H9 (cell line): ENCODE measurements around the gene HAUS7. TPM values are rescaled to one million over a fixed set of nuclear protein-coding genes. Genes with fewer than 3 reads are reported as not detected.

Source experiments
- DNase-seq: peaks from one replicate; pipeline ENCODE4 v3.0.0-alpha.2; 2017
- H2AFZ ChIP-seq: one replicate; pipeline ENCODE4 v1.6.1; 2013; ENCODE audit warnings: mild to moderate bottlenecking, low read length, control low read depth, moderate library complexity
- H2AK5ac ChIP-seq: 2 replicates; pipeline ENCODE4 v1.6.1; 2013; ENCODE audit warnings: low read length, control low read depth, mixed read lengths; ENCODE audit not compliant: insufficient read length
- H2BK120ac ChIP-seq: one replicate; pipeline ENCODE4 v1.6.1; 2013; ENCODE audit warnings: low read depth, mild to moderate bottlenecking, low read length, control low read depth, inconsistent platforms; ENCODE audit not compliant: poor library complexity, severe bottlenecking
- H2BK12ac ChIP-seq: 2 replicates; pipeline ENCODE4 v1.6.1; 2013; ENCODE audit warnings: low read length, control low read depth, mixed read lengths, low read depth; ENCODE audit not compliant: insufficient read length
- H2BK15ac ChIP-seq: 2 replicates; pipeline ENCODE4 v1.6.1; 2013; ENCODE audit warnings: low read depth, low read length, control low read depth
- H2BK20ac ChIP-seq: one replicate; pipeline ENCODE4 v1.6.1; 2013; ENCODE audit warnings: low read depth, mild to moderate bottlenecking, low read length, control low read depth, inconsistent platforms; ENCODE audit not compliant: poor library complexity, severe bottlenecking
- H2BK5ac ChIP-seq: 2 replicates; pipeline ENCODE4 v1.6.1; 2013; ENCODE audit warnings: low read length, control low read depth, mixed read lengths; ENCODE audit not compliant: insufficient read length
- H3K14ac ChIP-seq: 2 replicates; pipeline ENCODE4 v1.6.1; 2013; ENCODE audit warnings: low read length, control low read depth; ENCODE audit not compliant: insufficient read depth
- H3K18ac ChIP-seq: 2 replicates; pipeline ENCODE4 v1.6.1; 2013; ENCODE audit warnings: low read depth, mild to moderate bottlenecking, mixed read lengths, low read length, control low read depth; ENCODE audit not compliant: insufficient read length
- H3K23ac ChIP-seq: 2 replicates; pipeline ENCODE4 v1.6.1; 2013; ENCODE audit warnings: low read length, control low read depth, mixed read lengths, low read depth; ENCODE audit not compliant: insufficient read length
- H3K23me2 ChIP-seq: 2 replicates; pipeline ENCODE4 v1.6.1; 2013; ENCODE audit warnings: low read depth, mild to moderate bottlenecking, mixed read lengths, low read length, control low read depth; ENCODE audit not compliant: insufficient read length, poor library complexity, severe bottlenecking
- H3K27ac ChIP-seq: 2 replicates; pipeline ENCODE4 v1.5.1; 2013; ENCODE audit warnings: low read length, control low read depth, mixed read lengths, low read depth; ENCODE audit not compliant: insufficient read length
- H3K27me3 ChIP-seq: 2 replicates; pipeline ENCODE4 v1.6.1; 2013; ENCODE audit warnings: low read length, control low read depth, inconsistent platforms; ENCODE audit not compliant: insufficient read depth
- H3K4ac ChIP-seq: 2 replicates; pipeline ENCODE4 v1.6.1; 2013; ENCODE audit warnings: low read depth, mild to moderate bottlenecking, control low read depth, inconsistent platforms, low read length, moderate library complexity
- H3K4me1 ChIP-seq: 2 replicates; pipeline ENCODE4 v1.6.1; 2013; ENCODE audit warnings: low read length, control low read depth, inconsistent platforms; ENCODE audit not compliant: insufficient read depth
- H3K4me2 ChIP-seq: 2 replicates; pipeline ENCODE4 v1.6.1; 2013; ENCODE audit warnings: low read length, control low read depth, mixed read lengths; ENCODE audit not compliant: insufficient read length, insufficient read depth
- H3K56ac ChIP-seq: 2 replicates; pipeline ENCODE4 v1.6.1; 2013; ENCODE audit warnings: low read depth, mild to moderate bottlenecking, mixed read lengths, low read length, control low read depth; ENCODE audit not compliant: insufficient read length
- H3K79me1 ChIP-seq: 2 replicates; pipeline ENCODE4 v1.6.1; 2013; ENCODE audit warnings: low read depth, mild to moderate bottlenecking, moderate library complexity, low read length, control low read depth, inconsistent platforms; ENCODE audit not compliant: insufficient read depth, poor library complexity, severe bottlenecking
- H3K79me2 ChIP-seq: 2 replicates; pipeline ENCODE4 v1.6.1; 2013; ENCODE audit warnings: low read length, control low read depth, inconsistent platforms; ENCODE audit not compliant: insufficient read depth
- H3K9ac ChIP-seq: 2 replicates; pipeline ENCODE4 v1.6.1; 2013; ENCODE audit warnings: low read length, control low read depth, mixed read lengths; ENCODE audit not compliant: insufficient read length; ENCODE audit errors: extremely low read depth
- H3K9me3 ChIP-seq: one replicate; pipeline ENCODE4 v1.6.1; 2013; ENCODE audit warnings: low read depth, low read length, inconsistent platforms; ENCODE audit not compliant: control insufficient read depth
- H3T11ph ChIP-seq: one replicate; pipeline ENCODE4 v1.6.1; 2013; ENCODE audit warnings: mild to moderate bottlenecking, low read length, control low read depth, inconsistent platforms
- H4K20me1 ChIP-seq: one replicate; pipeline ENCODE4 v1.6.1; 2013; ENCODE audit not compliant: control insufficient read depth, insufficient read length, insufficient read depth
- H4K5ac ChIP-seq: 2 replicates; pipeline ENCODE4 v1.6.1; 2013; ENCODE audit warnings: low read depth, mild to moderate bottlenecking, mixed read lengths, low read length, control low read depth; ENCODE audit not compliant: insufficient read length
- H4K8ac ChIP-seq: replicated peaks from 2 replicates; pipeline ENCODE4 v1.6.1; 2013; ENCODE audit warnings: low read length, control low read depth, mixed read lengths, low read depth; ENCODE audit not compliant: insufficient read length
- H4K91ac ChIP-seq: 2 replicates; pipeline ENCODE4 v1.6.1; 2013; ENCODE audit warnings: low read depth, mild to moderate bottlenecking, moderate library complexity, mixed read lengths, low read length, control low read depth; ENCODE audit not compliant: insufficient read length
- H3K27ac Mint-ChIP-seq, 3 experiments: 2 replicates in 2 of 3; 3 replicates in 1 of 3; pipeline ENCODE4 v1.8.0; 2020 to 2021; ENCODE audit warnings: mixed read lengths in 3 of 3, mild to moderate bottlenecking in 1 of 3, moderate library complexity in 1 of 3
- H3K27me3 Mint-ChIP-seq: 2 replicates; pipeline ENCODE4 v1.8.0; 2021; ENCODE audit warnings: low read depth, mild to moderate bottlenecking, moderate library complexity, mixed read lengths
- H3K36me3 Mint-ChIP-seq, 3 experiments: 2 replicates in 2 of 3; 3 replicates in 1 of 3; pipeline ENCODE4 v1.8.0; 2020 to 2021; ENCODE audit warnings: low read depth in 3 of 3, mixed read lengths in 3 of 3; ENCODE audit not compliant: insufficient read depth in 1 of 3
- H3K4me1 Mint-ChIP-seq, 2 experiments: 2 replicates each; pipeline ENCODE4 v1.8.0; 2020; ENCODE audit warnings: mixed read lengths in 2 of 2
- H3K4me3 Mint-ChIP-seq, 2 experiments: 2 replicates in 1 of 2; 3 replicates in 1 of 2; pipeline ENCODE4 v1.8.0; 2020 to 2021; ENCODE audit warnings: mild to moderate bottlenecking in 2 of 2, mixed read lengths in 2 of 2, moderate library complexity in 1 of 2
- H3K9me3 Mint-ChIP-seq, 2 experiments: 2 replicates in 1 of 2; 3 replicates in 1 of 2; pipeline ENCODE4 v1.8.0; 2020; ENCODE audit warnings: mild to moderate bottlenecking in 2 of 2, mixed read lengths in 2 of 2, moderate library complexity in 1 of 2
- CTCF ChIP-seq: fragments of 200-600 bp; sonication (generic); conservative IDR thresholded peaks from 3 replicates; pipeline ENCODE4 v1.8.0; 2021; ENCODE audit warnings: antibody characterized with exemption, mild to moderate bottlenecking
- WGBS: extraction: QIAGEN DNeasy Blood & Tissue Kit; methylation state at CpG from one replicate; pipeline ENCODE4 v1.1.7; 2013; ENCODE audit warnings: missing lambda C conversion rate, low lambda C conversion rate, mixed read lengths; ENCODE audit not compliant: insufficient read length; ENCODE audit errors: extremely low coverage; 5-methylcytosine and 5-hydroxymethylcytosine counted together
- total RNA-seq: library from RNA; stranded (reverse); gene quantifications from 2 replicates; pipeline ENCODE4 v1.2.1, GENCODE V29; 2021

Gene HAUS7
- total RNA-seq, 1 experiment from 2014 or later, result 45.3 TPM

- H2BK20ac ChIP-seq, result no peak overlapping the region
- H3K27me3 ChIP-seq, result peaks cover 3% of the 10 kb centered on the region
- H3K4me1 ChIP-seq, result no peaks in the 10 kb centered on the region; the same call in 1 of the 2 replicates
- H3K27ac Mint-ChIP-seq, result no peak overlapping the region
- H2BK5ac ChIP-seq, result no peak overlapping the region
- H3K79me1 ChIP-seq, result no peaks in the 10 kb centered on the region
- H3T11ph ChIP-seq, result no peak overlapping the region
- H3K79me2 ChIP-seq, result no peaks in the 10 kb centered on the region; the same call in 1 of the 2 replicates
- H3K4me1 Mint-ChIP-seq, result peaks cover 2% of the 10 kb centered on the region in 2 experiments; a peak in 3 of 4 replicates
- H4K5ac ChIP-seq, result no peak overlapping the region
- no peak overlapping the region for H2BK15ac ChIP-seq
- no peak overlapping the region for H2BK12ac ChIP-seq
- WGBS, result no CpG with 5 or more reads among the region's 10 CpGs
- H4K8ac ChIP-seq, result no peak overlapping the region
- no peak overlapping the region for H3K56ac ChIP-seq
- H3K9me3 ChIP-seq, result peaks cover 21% of the 10 kb centered on the region
- H2AK5ac ChIP-seq, result no peak overlapping the region
- no peak overlapping the region for H3K18ac ChIP-seq
- peaks cover 47 to 72% of the 10 kb centered on the region in 2 experiments for H3K9me3 Mint-ChIP-seq
- no peak for DNase-seq
- no peak overlapping the region for H2BK120ac ChIP-seq
- peaks cover 3 to 13% (median 8%) of the 10 kb centered on the region in 3 experiments; a peak in 5 of 7 replicates for H3K36me3 Mint-ChIP-seq
- H3K23ac ChIP-seq, result no peak overlapping the region
- H4K91ac ChIP-seq, result no peak overlapping the region
- peaks cover 34% of the 10 kb centered on the region for H3K27me3 Mint-ChIP-seq
- no peaks in the 10 kb centered on the region for H4K20me1 ChIP-seq
- no peak overlapping the region for H3K27ac ChIP-seq
- H3K4ac ChIP-seq, result no peak overlapping the region
- H3K23me2 ChIP-seq, result peaks cover 6% of the 10 kb centered on the region
- H3K14ac ChIP-seq, result no peak overlapping the region
- no peak overlapping the region for H2AFZ ChIP-seq
- TF ChIP-seq CTCF, result no peak
- H3K4me3 Mint-ChIP-seq, result no peak overlapping the region; a peak in 1 of 5 replicates
- no peak overlapping the region for H3K9ac ChIP-seq
- no peak overlapping the region for H3K4me2 ChIP-seq
Measured at GRCh38 chrX:153473126-153473525, 2.8 kb upstream of the HAUS7 start.
